Stomach (tissue), 9 donors: Measurements from ENCODE around the gene ZCWPW2. TPM values are rescaled to one million over a fixed set of nuclear protein-coding genes. Genes with fewer than 3 reads are reported as not detected.

Experiments used
- DNase-seq, 2 donors: peaks; one replicate each; pipeline versions ENCODE4 v3.0.0 to v3.0.0-alpha.2; 2013 to 2019
- H3K27ac ChIP-seq, 5 donors: fragments of 200-600 bp in 4 of 5; sonication (generic) in 4 of 5; one replicate each; pipeline ENCODE4 v1.5.1; 2013 to 2019; ENCODE audit warnings: mild to moderate bottlenecking in 1 of 5, moderate library complexity in 1 of 5
- H3K27me3 ChIP-seq, 3 donors: fragments of 200-600 bp; sonication (generic); one replicate each; pipeline ENCODE4 v1.5.1; 2017 to 2019; ENCODE audit warnings: mixed run types in 1 of 3
- H3K36me3 ChIP-seq, 4 donors: fragments of 200-600 bp; sonication (generic); 1 replicate in 3 of 4; 2 replicates in 1 of 4; pipeline ENCODE4 v1.5.1; 2016 to 2019
- H3K4me1 ChIP-seq, 4 donors: fragments of 200-600 bp; sonication (generic); one replicate each; pipeline ENCODE4 v1.5.1; 2016 to 2019
- H3K4me3 ChIP-seq, 4 donors: fragments of 200-600 bp; sonication (generic) in 3 of 4; one replicate each; pipeline ENCODE4 v1.5.1; 2016 to 2019; ENCODE audit warnings: mild to moderate bottlenecking in 1 of 4
- H3K9me3 ChIP-seq, 4 donors: fragments of 200-600 bp; sonication (generic); one replicate each; pipeline ENCODE4 v1.5.1; 2016 to 2019
- CTCF ChIP-seq, 7 experiments: fragments of 450-650 bp in 4 of 7; fragments of 200-600 bp in 3 of 7; sonication (generic) in 3 of 7; IDR thresholded peaks; one replicate each; pipeline ENCODE4 v1.5.1; 2016 to 2019; ENCODE audit warnings: antibody characterized with exemption in 7 of 7, control low read depth in 2 of 7, mild to moderate bottlenecking in 1 of 7
- EP300 ChIP-seq: sonication (generic); formaldehyde crosslinking; IDR thresholded peaks from one replicate; pipeline ENCODE4 v1.6.1; 2017; ENCODE audit warnings: antibody characterized with exemption
- POLR2A ChIP-seq, 4 donors: fragments of 450-650 bp; IDR thresholded peaks; one replicate each; pipeline ENCODE4 v1.6.1; 2016; ENCODE audit warnings: antibody characterized with exemption in 4 of 4, control low read depth in 2 of 4, mild to moderate bottlenecking in 1 of 4, moderate library complexity in 1 of 4
- POLR2AphosphoS5 ChIP-seq, 3 donors: sonication (generic); formaldehyde crosslinking; IDR thresholded peaks; one replicate each; pipeline ENCODE4 v1.6.1; 2016; ENCODE audit warnings: antibody characterized with exemption in 3 of 3
- WGBS, 5 donors: extraction: QIAGEN DNeasy Blood & Tissue Kit in 3 of 5; methylation state at CpG; one replicate each; pipeline versions ENCODE4 v1.1.5 to v1.1.7; 2013 to 2018; 5-methylcytosine and 5-hydroxymethylcytosine counted together
- intact Hi-C: fragments of 100-400 bp; cut with DNase I; formaldehyde crosslinking; loops from one replicate; pipeline ENCODE4 v1.15.1; 2023; ENCODE audit warnings: low total_unique reads
- polyA plus RNA-seq, 3 donors: library from polyadenylated mRNA; stranded (reverse); fragments of 200-250 nt; gene quantifications; one replicate each; pipeline ENCODE4 v1.2.3, GENCODE V29; 2013
- total RNA-seq, 5 donors: library from RNA; depleted of rRNA; stranded (reverse); fragments of >200 nt; gene quantifications; one replicate each; pipeline versions ENCODE4 v1.1.0 to v1.2.3, GENCODE V29; 2014 to 2016
- donor health status: healthy with polysubstance abuse.
- donor health status: Bipolar disorder and iron deficiency.
- donor health status: healthy.

Gene ZCWPW2
- total and polyA plus RNA-seq, 8 donors: 0.29 to 9.4 (median 0.88) TPM; not detected in 1

GRCh38 chr3:28328188-28329151, 20.1 kb upstream of the ZCWPW2 start:
- H3K36me3 ChIP-seq: peaks cover 7 to 64% (median 55%) of the 10 kb centered on the region in 4 donors
- H3K27me3 ChIP-seq: no peaks in the 10 kb centered on the region
- peaks cover 0 to 13% (median 0%) of the 10 kb centered on the region in 4 donors for H3K4me1 ChIP-seq
- DNase-seq: peak in 1 of 2 donors; percentile 60
- intact Hi-C loops: no loop called here
- no peak overlapping the region for H3K4me3 ChIP-seq
- TF ChIP-seq EP300: no peak
- peak in 5 of 7 experiments; percentile 30 to 78 (median 67) for TF ChIP-seq CTCF (IDR thresholded peaks at IDR 0.05)
- no peaks in the 10 kb centered on the region for H3K9me3 ChIP-seq
- WGBS, 5 donors: 69 to 77% (median 76%) methylated on average over 4 of the region's 4 CpGs
- H3K27ac ChIP-seq: no peak overlapping the region

GRCh38 chr3:28334552-28334951, 14.0 kb upstream of the ZCWPW2 start:
- no peak overlapping the region for H3K27ac ChIP-seq
- H3K4me1 ChIP-seq: peaks cover 0 to 5% (median 0%) of the 10 kb centered on the region in 4 donors
- peaks cover 0 to 82% (median 67%) of the 10 kb centered on the region in 4 donors for H3K36me3 ChIP-seq
- H3K27me3 ChIP-seq: no peaks in the 10 kb centered on the region
- no peaks in the 10 kb centered on the region for H3K9me3 ChIP-seq
- no peak overlapping the region for H3K4me3 ChIP-seq
- DNase-seq: no peak
- intact Hi-C loops: no loop called here
- no peak for TF ChIP-seq POLR2A (IDR thresholded peaks at IDR 0.05)
- TF ChIP-seq POLR2AphosphoS5 (IDR thresholded peaks at IDR 0.05): no peak
- no peak for TF ChIP-seq EP300
- no peak for TF ChIP-seq CTCF (IDR thresholded peaks at IDR 0.05)

- DNase-seq: no peak
- peaks cover 0 to 81% (median 66%) of the 10 kb centered on the region in 4 donors for H3K36me3 ChIP-seq
- no peaks in the 10 kb centered on the region for H3K27me3 ChIP-seq
- no peaks in the 10 kb centered on the region for H3K9me3 ChIP-seq
- H3K27ac ChIP-seq: no peak overlapping the region
- H3K4me1 ChIP-seq: peaks cover 0 to 5% (median 0%) of the 10 kb centered on the region in 4 donors
- TF ChIP-seq POLR2A (IDR thresholded peaks at IDR 0.05) (no peak), POLR2AphosphoS5 (IDR thresholded peaks at IDR 0.05) (no peak), EP300 (no peak), CTCF (IDR thresholded peaks at IDR 0.05) (no peak)
- intact Hi-C loops: no loop called here
- no peak overlapping the region for H3K4me3 ChIP-seq
- 57 to 68% (median 62%) methylated on average over 2 of the region's 2 CpGs for WGBS, 5 donors
Observed at GRCh38 chr3:28335246-28335645, 13.3 kb upstream of the ZCWPW2 start.

- no peaks in the 10 kb centered on the region for H3K27me3 ChIP-seq
- TF ChIP-seq POLR2A (IDR thresholded peaks at IDR 0.05) (no peak), POLR2AphosphoS5 (IDR thresholded peaks at IDR 0.05) (no peak), EP300 (no peak), CTCF (IDR thresholded peaks at IDR 0.05) (no peak)
- no peaks in the 10 kb centered on the region for H3K9me3 ChIP-seq
- peaks cover 0 to 63% (median 54%) of the 10 kb centered on the region in 4 donors for H3K36me3 ChIP-seq
- intact Hi-C loops: no loop called here
- H3K4me3 ChIP-seq: no peak overlapping the region
- no peak for DNase-seq
- no peak overlapping the region for H3K27ac ChIP-seq
- peaks cover 5 to 9% (median 5%) of the 10 kb centered on the region in 4 donors for H3K4me1 ChIP-seq
Observed at GRCh38 chr3:28337230-28337629, 11.3 kb upstream of the ZCWPW2 start.
